H1 (cell line): Measurements from ENCODE around the gene ACRBP. TPM values are rescaled to one million over a fixed set of nuclear protein-coding genes. Genes with fewer than 3 reads are reported as not detected.

Source experiments
- CTCF ChIA-PET: fragments of 300-600 bp; sonication (Branson Sonifier 250); formaldehyde crosslinking; loops from one replicate; lab custom pipeline; 2021; ENCODE audit not compliant: partially characterized antibody; lab: Charles Lee
- POLR2A ChIA-PET: fragments of 300-600 bp; sonication (Branson Sonifier 250); formaldehyde crosslinking; loops from one replicate; lab custom pipeline; 2021; ENCODE audit warnings: inconsistent platforms; ENCODE audit not compliant: partially characterized antibody; lab: Charles Lee
- DNase-seq, 2 experiments: peaks; one replicate each; pipeline versions ENCODE4 v3.0.0 to v3.0.0-alpha.2; 2010 to 2022; ENCODE audit warnings: low spot score in 2 of 2, low read depth in 1 of 2, mixed read lengths in 1 of 2
- FAIRE-seq: peaks from 2 replicates; lab custom pipeline; 2011; peaks lifted over from hg19 to GRCh38; lab: Jason Lieb, UNC
- H2AFZ ChIP-seq: 2 replicates; pipeline ENCODE4 v1.8.1; 2012; ENCODE audit warnings: low read length, inconsistent platforms
- H2AK5ac ChIP-seq: 2 replicates; pipeline ENCODE4 v1.6.1; 2013; ENCODE audit warnings: low read depth, low read length
- H2BK120ac ChIP-seq: replicated peaks from 2 replicates; pipeline ENCODE3; 2013; ENCODE audit warnings: low read depth, low read length, inconsistent platforms
- H2BK12ac ChIP-seq: 2 replicates; pipeline ENCODE4 v1.6.1; 2013; ENCODE audit warnings: low read depth, low read length
- H2BK15ac ChIP-seq: 2 replicates; pipeline ENCODE4 v1.6.1; 2013; ENCODE audit warnings: low read length
- H2BK20ac ChIP-seq: 2 replicates; pipeline ENCODE4 v1.6.1; 2013; ENCODE audit warnings: low read length
- H2BK5ac ChIP-seq: 2 replicates; pipeline ENCODE4 v1.6.1; 2013; ENCODE audit warnings: low read depth, low read length
- H3K14ac ChIP-seq: 2 replicates; pipeline ENCODE4 v1.6.1; 2013; ENCODE audit warnings: inconsistent platforms; ENCODE audit not compliant: insufficient read length
- H3K18ac ChIP-seq: 2 replicates; pipeline ENCODE4 v1.6.1; 2013; ENCODE audit warnings: low read length; ENCODE audit errors: extremely low read depth
- H3K23ac ChIP-seq: 2 replicates; pipeline ENCODE4 v1.6.1; 2013; ENCODE audit warnings: inconsistent platforms; ENCODE audit not compliant: insufficient read length
- H3K23me2 ChIP-seq: 2 replicates; pipeline ENCODE4 v1.6.1; 2013; ENCODE audit warnings: low read depth, low read length
- H3K27ac ChIP-seq: 2 replicates; pipeline ENCODE4 v1.6.1; 2011; ENCODE audit warnings: low read depth, low read length, inconsistent platforms
- H3K27me3 ChIP-seq, 4 experiments: replicated peaks in 1 of 4; 1 replicate in 1 of 4; 2 replicates in 3 of 4; pipeline versions ENCODE4 v1.6.1 to v1.8.1; 2011 to 2013; ENCODE audit warnings: low read length in 3 of 4, mild to moderate bottlenecking in 3 of 4, inconsistent platforms in 2 of 4, mixed read lengths in 2 of 4, moderate library complexity in 1 of 4; ENCODE audit not compliant: control insufficient read depth in 3 of 4, insufficient read depth in 3 of 4; ENCODE audit errors: extremely low read depth in 1 of 4
- H3K36me3 ChIP-seq, 4 experiments: 2 replicates each; pipeline versions ENCODE4 v1.6.1 to v1.8.1; 2011 to 2013; ENCODE audit warnings: mild to moderate bottlenecking in 4 of 4, low read length in 3 of 4, moderate library complexity in 2 of 4, control low read depth in 1 of 4, inconsistent platforms in 1 of 4; ENCODE audit not compliant: insufficient read depth in 4 of 4, control insufficient read depth in 2 of 4
- H3K4ac ChIP-seq: replicated peaks from 2 replicates; pipeline ENCODE3; 2013; ENCODE audit warnings: low read length, low read depth, mixed read lengths, inconsistent platforms; ENCODE audit not compliant: insufficient read length
- H3K4me1 ChIP-seq, 4 experiments: replicated peaks in 1 of 4; 1 replicate in 1 of 4; 2 replicates in 3 of 4; pipeline versions ENCODE4 v1.6.1 to v1.8.1; 2011 to 2013; ENCODE audit warnings: low read length in 3 of 4, inconsistent platforms in 2 of 4, mixed read lengths in 1 of 4; ENCODE audit not compliant: insufficient read depth in 4 of 4, control insufficient read depth in 3 of 4
- H3K4me2 ChIP-seq, 2 experiments: 2 replicates each; pipeline versions ENCODE4 v1.6.1 to v1.8.1; 2011 to 2013; ENCODE audit warnings: low read depth in 2 of 2, low read length in 2 of 2, control low read depth in 1 of 2, inconsistent platforms in 1 of 2, mild to moderate bottlenecking in 1 of 2; ENCODE audit not compliant: insufficient read depth in 1 of 2
- H3K4me3 ChIP-seq, 4 experiments: fragments of 200-600, 300-600 bp in 1 of 4; sonication (generic), shearing (Covaris generic), sonication (Bioruptor Twin) in 1 of 4; 2 replicates each; pipeline versions ENCODE4 v1.5.1 to v1.8.1; 2011 to 2016; ENCODE audit warnings: low read length in 4 of 4, low read depth in 3 of 4, control low read depth in 2 of 4, inconsistent platforms in 2 of 4, mild to moderate bottlenecking in 2 of 4, mixed read lengths in 1 of 4, moderate library complexity in 1 of 4; ENCODE audit not compliant: insufficient read depth in 2 of 4; ENCODE audit errors: extremely low read depth in 1 of 4
- H3K56ac ChIP-seq: replicated peaks from 2 replicates; pipeline ENCODE3; 2013; ENCODE audit warnings: low read depth, mild to moderate bottlenecking, mixed read lengths, low read length, inconsistent platforms; ENCODE audit not compliant: insufficient read length
- H3K79me1 ChIP-seq: 2 replicates; pipeline ENCODE4 v1.6.1; 2013; ENCODE audit warnings: low read depth, low read length, control low read depth
- H3K79me2 ChIP-seq, 2 experiments: 2 replicates each; pipeline versions ENCODE4 v1.6.1 to v1.8.1; 2012 to 2013; ENCODE audit warnings: low read length in 2 of 2, mild to moderate bottlenecking in 2 of 2, inconsistent platforms in 1 of 2; ENCODE audit not compliant: insufficient read depth in 2 of 2, control insufficient read depth in 1 of 2
- H3K9ac ChIP-seq, 4 experiments: replicated peaks in 1 of 4; 1 replicate in 1 of 4; 2 replicates in 3 of 4; pipeline versions ENCODE4 v1.6.1 to v1.8.1; 2011 to 2013; ENCODE audit warnings: low read depth in 3 of 4, low read length in 3 of 4, control low read depth in 2 of 4, mild to moderate bottlenecking in 2 of 4, moderate library complexity in 2 of 4, inconsistent platforms in 1 of 4; ENCODE audit errors: extremely low read depth in 1 of 4
- H3K9me3 ChIP-seq, 2 experiments: 2 replicates each; pipeline versions ENCODE4 v1.6.1 to v1.8.1; 2012 to 2013; ENCODE audit warnings: mild to moderate bottlenecking in 2 of 2, moderate library complexity in 2 of 2, control low read depth in 1 of 2, inconsistent platforms in 1 of 2, low read depth in 1 of 2, low read length in 1 of 2, mixed read lengths in 1 of 2; ENCODE audit not compliant: insufficient read depth in 2 of 2
- H4K20me1 ChIP-seq, 2 experiments: replicated peaks in 1 of 2; 2 replicates each; pipeline versions ENCODE3 to v1.8.1; 2011 to 2013; ENCODE audit warnings: inconsistent platforms in 2 of 2, low read length in 2 of 2, mild to moderate bottlenecking in 1 of 2; ENCODE audit not compliant: insufficient read depth in 2 of 2, control insufficient read depth in 1 of 2
- H4K5ac ChIP-seq: 2 replicates; pipeline ENCODE4 v1.6.1; 2013; ENCODE audit warnings: low read length, low read depth, mixed read lengths, inconsistent platforms; ENCODE audit not compliant: insufficient read length
- H4K8ac ChIP-seq: 2 replicates; pipeline ENCODE4 v1.8.0; 2013; ENCODE audit warnings: mild to moderate bottlenecking, moderate library complexity, low read length, inconsistent platforms; ENCODE audit not compliant: insufficient read depth; ENCODE audit errors: extremely low read depth
- H4K91ac ChIP-seq: replicated peaks from 2 replicates; pipeline ENCODE3; 2013; ENCODE audit warnings: low read length, mixed read lengths, inconsistent platforms; ENCODE audit not compliant: insufficient read length
- KDM5A ChIP-seq: fragments of 200-600 bp; IDR thresholded peaks from 2 replicates; pipeline ENCODE4 v1.7.1; 2012; ENCODE audit warnings: mild to moderate bottlenecking, low read length, inconsistent platforms, mixed read lengths
- RAD21 ChIP-seq, 2 experiments: IDR thresholded peaks in 1 of 2; conservative IDR thresholded peaks in 1 of 2; 2 replicates each; pipeline ENCODE4 v1.6.1; 2011; ENCODE audit warnings: low read depth in 2 of 2, low read length in 2 of 2, improper control_type of control experiment in 1 of 2, inconsistent platforms in 1 of 2, mild to moderate bottlenecking in 1 of 2, moderate library complexity in 1 of 2
- TEAD4 ChIP-seq: IDR thresholded peaks from 2 replicates; pipeline ENCODE4 v1.6.1; 2012; ENCODE audit warnings: low read depth, low read length, inconsistent platforms, mixed read lengths
- WGBS, 2 experiments: shearing (Covaris generic) in 1 of 2; methylation state at CpG; one replicate each; pipeline versions ENCODE4 v1.1.6 to v1.1.7; 2013 to 2015; ENCODE audit warnings: low lambda C conversion rate in 2 of 2, mixed read lengths in 2 of 2, inconsistent platforms in 1 of 2, low coverage in 1 of 2, missing lambda C conversion rate in 1 of 2; ENCODE audit not compliant: insufficient replicate concordance in 2 of 2, insufficient coverage in 1 of 2, insufficient read length in 1 of 2; ENCODE audit errors: extremely low coverage in 1 of 2, missing lambda C conversion rate in 1 of 2; 5-methylcytosine and 5-hydroxymethylcytosine counted together
- polyA plus RNA-seq, 7 experiments: library from polyadenylated mRNA; depleted of rRNA in 3 of 7; stranded (reverse) in 5 of 7; unstranded in 2 of 7; fragments of >200 nt in 5 of 7; fragments of 200-250 nt in 2 of 7; gene quantifications; 1 replicate in 5 of 7; 2 replicates in 1 of 7; 4 replicates in 1 of 7; pipeline versions ENCODE4 v1.2.1 to v1.2.3, GENCODE V29; 2011 to 2013; ENCODE audit warnings: missing spikeins in 2 of 7, mixed read lengths in 2 of 7
- total RNA-seq: library from RNA; stranded (reverse); fragmentation: NEBNext Ultra II Directional; extraction: Animal tissue kit (Norgen Biotek cat#: 25700); gene quantifications from 2 replicates; pipeline ENCODE4 v1.2.1, GENCODE V29; 2021
- TF ChIP-seq, protein P1 (sequence below), 3 experiments: IDR thresholded peaks; 1 replicate in 2 of 3; 2 replicates in 1 of 3; pipeline versions ENCODE4 v1.5.1 to v1.6.1; 2011; ENCODE audit warnings: low read length in 3 of 3, mild to moderate bottlenecking in 3 of 3, inconsistent platforms in 2 of 3, low read depth in 1 of 3, moderate library complexity in 1 of 3; ENCODE audit not compliant: insufficient read depth in 1 of 3; ENCODE audit errors: control extremely low read depth in 1 of 3

Gene ACRBP
- total and polyA plus RNA-seq, 2 of the 8 experiments (the other 6 are each of a cell fraction or from before 2014, with no cell fraction given) = 0.80 to 5.2 TPM

- WGBS, 2 experiments = 76% methylated on average over 7 of the region's 7 CpGs; no CpG with 5 or more reads in 1 of the 2 experiments
- no peak for FAIRE-seq
- Histone ChIP-seq H2BK12ac (peak overlapping the region; percentile 98; the same call in 1 of the 2 replicates), H3K23me2 (peaks cover 3% of the 10 kb centered on the region; the same call in 1 of the 2 replicates), H3K56ac (peak overlapping the region; percentile 72), H3K36me3 (no peaks in the 10 kb centered on the region), H3K79me1 (no peaks in the 10 kb centered on the region), H3K27me3 (peaks cover 0 to 9% (median 6%) of the 10 kb centered on the region in 4 experiments; a peak in 5 of 7 replicates), H4K8ac (peak overlapping the region; percentile 32; the same call in 1 of the 2 replicates), H3K27ac (peak overlapping the region; percentile 44; the same call in 1 of the 2 replicates), H4K91ac (peak overlapping the region; percentile 26), H3K14ac (no peak overlapping the region), H2BK120ac (peak overlapping the region; percentile 35), H3K9me3 (no peaks in the 10 kb centered on the region), H4K5ac (peak overlapping the region; percentile 64), H3K79me2 (no peaks in the 10 kb centered on the region), H3K4ac (peak overlapping the region; percentile 73), H3K23ac (no peak overlapping the region), H2BK20ac (peak overlapping the region; percentile 77; the same call in 1 of the 2 replicates), H3K18ac (peak overlapping the region; percentile 97), H3K9ac (no peak overlapping the region), H4K20me1 (no peaks in the 10 kb centered on the region), H2AFZ (no peak overlapping the region), H2BK15ac (peak overlapping the region; percentile 82; the same call in 1 of the 2 replicates), H2BK5ac (peak overlapping the region; percentile 91), H3K4me3 (peak overlapping the region in 1 of 4 experiments; percentile 32; a peak in 1 of 8 replicates), H3K4me1 (peaks cover 15 to 21% (median 17%) of the 10 kb centered on the region in 4 experiments), H3K4me2 (peak overlapping the region; percentile 57 to 76), H2AK5ac (no peak overlapping the region)
- no peak for DNase-seq
- TF ChIP-seq TEAD4 (peak; percentile 49; the same call in 1 of the 2 replicates), KDM5A (no peak), RAD21 (IDR thresholded peaks at IDR 0.05 in 1 of 2, conservative IDR thresholded peaks at IDR 0.05 in 1 of 2; ENCODE audit: low read depth in 2 of 2, low read length in 2 of 2) (peak; percentile 7 to 10; a peak in 1 of 4 replicates)
- TF ChIP-seq, protein P1, sequence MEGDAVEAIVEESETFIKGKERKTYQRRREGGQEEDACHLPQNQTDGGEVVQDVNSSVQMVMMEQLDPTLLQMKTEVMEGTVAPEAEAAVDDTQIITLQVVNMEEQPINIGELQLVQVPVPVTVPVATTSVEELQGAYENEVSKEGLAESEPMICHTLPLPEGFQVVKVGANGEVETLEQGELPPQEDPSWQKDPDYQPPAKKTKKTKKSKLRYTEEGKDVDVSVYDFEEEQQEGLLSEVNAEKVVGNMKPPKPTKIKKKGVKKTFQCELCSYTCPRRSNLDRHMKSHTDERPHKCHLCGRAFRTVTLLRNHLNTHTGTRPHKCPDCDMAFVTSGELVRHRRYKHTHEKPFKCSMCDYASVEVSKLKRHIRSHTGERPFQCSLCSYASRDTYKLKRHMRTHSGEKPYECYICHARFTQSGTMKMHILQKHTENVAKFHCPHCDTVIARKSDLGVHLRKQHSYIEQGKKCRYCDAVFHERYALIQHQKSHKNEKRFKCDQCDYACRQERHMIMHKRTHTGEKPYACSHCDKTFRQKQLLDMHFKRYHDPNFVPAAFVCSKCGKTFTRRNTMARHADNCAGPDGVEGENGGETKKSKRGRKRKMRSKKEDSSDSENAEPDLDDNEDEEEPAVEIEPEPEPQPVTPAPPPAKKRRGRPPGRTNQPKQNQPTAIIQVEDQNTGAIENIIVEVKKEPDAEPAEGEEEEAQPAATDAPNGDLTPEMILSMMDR (IDR thresholded peaks at IDR 0.05; ENCODE audit: control extremely low read depth in 1 of 3, insufficient read depth in 1 of 3, low read depth in 1 of 3, low read length in 3 of 3) = peak; percentile 21 to 51 (median 26); a peak in 3 of 4 replicates
- ChIA-PET CTCF (interaction anchor here (0.8 to 3.5 kb wide), 28 partner anchors 9 to 219 kb away, joined by 3 to 20 read pairs (median 4); partner anchors contain the start of genes ACRBP and LPAR5), POLR2A (interaction anchor here (0.6 to 4.4 kb wide), 24 partner anchors 9 to 329 kb away, joined by 3 to 24 read pairs (median 4); partner anchors contain the start of genes C12orf57, GAPDH, MLF2 and RNU7-1)
These were observed 32.6 kb downstream of the ACRBP start for GRCh38 chr12:6614513-6615172.
